ENCODE data around the gene KLHL41.

DNA sequence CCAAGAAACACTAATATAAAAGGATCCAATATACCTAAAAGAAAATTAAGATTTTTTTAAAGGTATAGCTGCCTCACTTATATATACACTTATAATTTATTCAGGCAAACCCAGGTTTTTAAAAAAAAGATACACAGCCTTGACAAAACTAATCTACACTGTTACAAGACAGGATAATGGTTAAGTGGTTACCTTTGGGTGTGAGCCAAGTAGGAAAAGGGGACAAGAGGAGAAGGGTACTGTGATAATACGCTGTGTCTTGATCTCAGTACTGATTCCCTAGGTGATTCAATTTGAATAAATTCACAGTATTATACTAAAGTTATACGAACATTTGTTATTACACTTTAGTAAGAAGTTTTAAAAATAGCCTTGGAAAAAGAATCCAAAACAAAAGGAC lies 30.6 kb downstream of the KLHL41 start:
- no peak for TF ChIP-seq POLR2AphosphoS5 (IDR thresholded peaks at IDR 0.05)
- no peak for TF ChIP-seq CTCF (IDR thresholded peaks at IDR 0.05)
- TF ChIP-seq POLR2A (IDR thresholded peaks at IDR 0.05) = no peak

All from stomach (tissue), 4 donors.